Measurements from ENCODE around the gene ZXDC. TPM values are rescaled to one million over a fixed set of nuclear protein-coding genes. Genes with fewer than 3 reads are reported as not detected.

The ZXDC gene
- total RNA-seq, 1 experiment from 2014 or later: 27.2 TPM

- DNase-seq: peak; percentile 42
- Histone ChIP-seq H3K4me3 (ENCODE audit: insufficient read depth, low read depth, low read length) (no peak overlapping the region), H3K36me3 (replicated peaks; ENCODE audit: control insufficient read depth, insufficient read depth, low read length) (no peaks in the 10 kb centered on the region), H3K27me3 (ENCODE audit: control insufficient read depth, insufficient read depth, low read length) (no peaks in the 10 kb centered on the region)
Measured at GRCh38 chr3:126516152-126516935, 40.7 kb upstream of the ZXDC start.

GRCh38 chr3:126515066-126515706 is 39.5 kb upstream of the ZXDC start:
- H3K27me3 ChIP-seq (ENCODE audit: control insufficient read depth, insufficient read depth, low read length): no peaks in the 10 kb centered on the region
- no peaks in the 10 kb centered on the region for H3K36me3 ChIP-seq (replicated peaks; ENCODE audit: control insufficient read depth, insufficient read depth, low read length)
- no peak overlapping the region for H3K4me3 ChIP-seq (ENCODE audit: insufficient read depth, low read depth, low read length)
- DNase-seq: peak; percentile 52

GRCh38 chr3:126514161-126514560 is 38.5 kb upstream of the ZXDC start:
- no peaks in the 10 kb centered on the region for H3K27me3 ChIP-seq (ENCODE audit: control insufficient read depth, insufficient read depth, low read length)
- H3K36me3 ChIP-seq (replicated peaks; ENCODE audit: control insufficient read depth, insufficient read depth, low read length): no peaks in the 10 kb centered on the region
- DNase-seq: no peak
- no peak overlapping the region for H3K4me3 ChIP-seq (ENCODE audit: insufficient read depth, low read depth, low read length)

GRCh38 chr3:126512916-126513650 is 37.4 kb upstream of the ZXDC start:
- Histone ChIP-seq H3K36me3 (replicated peaks; ENCODE audit: control insufficient read depth, insufficient read depth, low read length) (no peaks in the 10 kb centered on the region), H3K4me3 (ENCODE audit: insufficient read depth, low read depth, low read length) (no peak overlapping the region), H3K27me3 (ENCODE audit: control insufficient read depth, insufficient read depth, low read length) (no peaks in the 10 kb centered on the region)
- DNase-seq: no peak

- H3K36me3 ChIP-seq (replicated peaks; ENCODE audit: control insufficient read depth, insufficient read depth, low read length): no peaks in the 10 kb centered on the region
- H3K27me3 ChIP-seq (ENCODE audit: control insufficient read depth, insufficient read depth, low read length): no peaks in the 10 kb centered on the region
- H3K4me3 ChIP-seq (ENCODE audit: insufficient read depth, low read depth, low read length): no peak overlapping the region
- DNase-seq: no peak
Measured at GRCh38 chr3:126512026-126512425, 36.3 kb upstream of the ZXDC start.

GRCh38 chr3:126511291-126511690 is 35.6 kb upstream of the ZXDC start:
- DNase-seq: no peak
- H3K4me3 ChIP-seq (ENCODE audit: insufficient read depth, low read depth, low read length): no peak overlapping the region
- no peaks in the 10 kb centered on the region for H3K36me3 ChIP-seq (replicated peaks; ENCODE audit: control insufficient read depth, insufficient read depth, low read length)

GRCh38 chr3:126510308-126510910 is 34.7 kb upstream of the ZXDC start:
- no peak for DNase-seq
- no peak overlapping the region for H3K4me3 ChIP-seq (ENCODE audit: insufficient read depth, low read depth, low read length)
- H3K36me3 ChIP-seq (replicated peaks; ENCODE audit: control insufficient read depth, insufficient read depth, low read length): no peaks in the 10 kb centered on the region
- H3K27me3 ChIP-seq (ENCODE audit: control insufficient read depth, insufficient read depth, low read length): no peaks in the 10 kb centered on the region

More at GRCh38 chr3:126511291-126511690, 35.6 kb upstream of the ZXDC start:
- no peaks in the 10 kb centered on the region for H3K27me3 ChIP-seq (ENCODE audit: control insufficient read depth, insufficient read depth, low read length)

GRCh38 chr3:126509597-126510307 is 34.1 kb upstream of the ZXDC start:
- no peak for DNase-seq
- no peaks in the 10 kb centered on the region for H3K27me3 ChIP-seq (ENCODE audit: control insufficient read depth, insufficient read depth, low read length)
- H3K36me3 ChIP-seq (replicated peaks; ENCODE audit: control insufficient read depth, insufficient read depth, low read length): no peaks in the 10 kb centered on the region
- no peak overlapping the region for H3K4me3 ChIP-seq (ENCODE audit: insufficient read depth, low read depth, low read length)

GRCh38 chr3:126508564-126508964 is 32.9 kb upstream of the ZXDC start:
- Histone ChIP-seq H3K27me3 (ENCODE audit: control insufficient read depth, insufficient read depth, low read length) (no peaks in the 10 kb centered on the region), H3K36me3 (replicated peaks; ENCODE audit: control insufficient read depth, insufficient read depth, low read length) (no peaks in the 10 kb centered on the region), H3K4me3 (ENCODE audit: insufficient read depth, low read depth, low read length) (no peak overlapping the region)
- DNase-seq: no peak

- no peaks in the 10 kb centered on the region for H3K27me3 ChIP-seq (ENCODE audit: control insufficient read depth, insufficient read depth, low read length)
- no peak overlapping the region for H3K4me3 ChIP-seq (ENCODE audit: insufficient read depth, low read depth, low read length)
- no peak for DNase-seq
- H3K36me3 ChIP-seq (replicated peaks; ENCODE audit: control insufficient read depth, insufficient read depth, low read length): no peaks in the 10 kb centered on the region
Measured at GRCh38 chr3:126507886-126508285, 32.2 kb upstream of the ZXDC start.

GRCh38 chr3:126503701-126504100 is 28.0 kb upstream of the ZXDC start:
- Histone ChIP-seq H3K4me3 (ENCODE audit: insufficient read depth, low read depth, low read length) (no peak overlapping the region), H3K36me3 (replicated peaks; ENCODE audit: control insufficient read depth, insufficient read depth, low read length) (no peaks in the 10 kb centered on the region), H3K27me3 (ENCODE audit: control insufficient read depth, insufficient read depth, low read length) (no peaks in the 10 kb centered on the region)
- no peak for DNase-seq

GRCh38 chr3:126502656-126503055 is 27.0 kb upstream of the ZXDC start:
- no peaks in the 10 kb centered on the region for H3K36me3 ChIP-seq (replicated peaks; ENCODE audit: control insufficient read depth, insufficient read depth, low read length)
- no peaks in the 10 kb centered on the region for H3K27me3 ChIP-seq (ENCODE audit: control insufficient read depth, insufficient read depth, low read length)
- H3K4me3 ChIP-seq (ENCODE audit: insufficient read depth, low read depth, low read length): no peak overlapping the region
- DNase-seq: no peak

- H3K36me3 ChIP-seq (replicated peaks; ENCODE audit: control insufficient read depth, insufficient read depth, low read length): no peaks in the 10 kb centered on the region
- H3K4me3 ChIP-seq (ENCODE audit: insufficient read depth, low read depth, low read length): no peak overlapping the region
- peak; percentile 82 for DNase-seq
- H3K27me3 ChIP-seq (ENCODE audit: control insufficient read depth, insufficient read depth, low read length): no peaks in the 10 kb centered on the region
Measured at GRCh38 chr3:126501736-126502135, 26.0 kb upstream of the ZXDC start.

GRCh38 chr3:126501054-126501453 is 25.4 kb upstream of the ZXDC start:
- Histone ChIP-seq H3K4me3 (ENCODE audit: insufficient read depth, low read depth, low read length) (no peak overlapping the region), H3K27me3 (ENCODE audit: control insufficient read depth, insufficient read depth, low read length) (no peaks in the 10 kb centered on the region), H3K36me3 (replicated peaks; ENCODE audit: control insufficient read depth, insufficient read depth, low read length) (no peaks in the 10 kb centered on the region)
- DNase-seq: peak; percentile 82
